Left renal pelvis (tissue), 4 donors: ENCODE measurements around the gene NUMBL. TPM values are rescaled to one million over a fixed set of nuclear protein-coding genes. Genes with fewer than 3 reads are reported as not detected.
"Not testable (repeated sequence)": the region's sequence is repeated elsewhere in the genome, so short reads cannot be mapped to it uniquely, and the experiment has no call there.

ENCODE experiments used
- DNase-seq, 4 donors: peaks; one replicate each; pipeline ENCODE4 v3.0.0-alpha.2; 2013; ENCODE audit warnings: low read depth in 4 of 4, low spot score in 3 of 4
- polyA plus RNA-seq, 4 donors: library from polyadenylated mRNA; unstranded; fragments of 120-200 nt; gene quantifications; one replicate each; pipeline ENCODE4 v1.2.1, GENCODE V29; 2013; ENCODE audit not compliant: insufficient read length in 4 of 4

The NUMBL gene
- polyA plus RNA-seq, 4 donors: 11.5 to 35.0 (median 15.8) TPM

DNA sequence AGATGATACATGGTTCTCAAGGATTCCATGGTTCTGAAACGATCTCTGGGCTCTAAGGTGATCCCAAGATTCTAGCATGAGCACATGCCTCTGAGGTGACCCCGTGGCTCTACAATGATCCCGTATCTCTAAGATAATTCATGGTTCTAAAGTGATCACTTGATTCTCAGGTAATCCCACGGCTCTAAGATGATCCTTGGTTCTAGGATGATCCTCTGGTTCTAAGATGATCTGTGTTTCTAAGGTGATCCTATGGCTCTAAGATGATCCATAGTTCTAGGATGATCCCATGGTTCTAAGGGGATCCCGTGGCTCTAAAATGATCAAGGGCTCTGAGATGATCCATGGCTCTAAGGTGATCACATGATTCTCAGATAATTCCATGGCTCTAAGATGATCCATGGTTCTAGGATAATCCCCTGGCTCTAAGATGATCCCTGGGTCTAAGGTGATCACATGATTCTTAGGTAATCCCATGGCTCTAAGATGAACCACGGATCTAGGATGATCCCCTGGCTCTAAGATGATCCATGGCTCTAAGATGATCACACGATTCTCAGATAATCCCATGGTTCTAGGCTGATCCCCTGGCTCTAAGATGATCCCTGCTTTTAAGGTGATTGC, 21.3 kb downstream of the NUMBL start:
- no peak for DNase-seq

DNA sequence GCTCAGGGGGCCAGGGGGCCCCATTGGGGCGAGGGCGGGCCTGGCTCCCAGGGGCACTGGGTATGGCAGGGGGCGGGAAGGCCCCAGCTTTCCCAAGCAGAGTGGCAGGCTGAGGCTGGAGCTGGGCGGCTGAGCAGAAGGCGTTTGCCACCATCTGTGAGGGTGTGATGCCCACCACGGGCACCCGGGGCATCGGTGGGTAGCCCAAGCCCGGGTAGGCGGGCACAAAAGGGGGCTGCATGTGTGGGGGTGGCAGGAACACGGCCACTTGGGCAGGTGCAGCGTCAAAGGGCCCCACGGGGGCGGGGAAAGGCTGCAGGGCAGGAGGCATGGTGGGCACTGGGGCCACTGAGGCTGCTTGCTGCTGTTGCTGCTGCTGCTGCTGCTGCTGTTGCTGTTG, 22.8 kb downstream of the NUMBL start:
- DNase-seq: no peak

DNA sequence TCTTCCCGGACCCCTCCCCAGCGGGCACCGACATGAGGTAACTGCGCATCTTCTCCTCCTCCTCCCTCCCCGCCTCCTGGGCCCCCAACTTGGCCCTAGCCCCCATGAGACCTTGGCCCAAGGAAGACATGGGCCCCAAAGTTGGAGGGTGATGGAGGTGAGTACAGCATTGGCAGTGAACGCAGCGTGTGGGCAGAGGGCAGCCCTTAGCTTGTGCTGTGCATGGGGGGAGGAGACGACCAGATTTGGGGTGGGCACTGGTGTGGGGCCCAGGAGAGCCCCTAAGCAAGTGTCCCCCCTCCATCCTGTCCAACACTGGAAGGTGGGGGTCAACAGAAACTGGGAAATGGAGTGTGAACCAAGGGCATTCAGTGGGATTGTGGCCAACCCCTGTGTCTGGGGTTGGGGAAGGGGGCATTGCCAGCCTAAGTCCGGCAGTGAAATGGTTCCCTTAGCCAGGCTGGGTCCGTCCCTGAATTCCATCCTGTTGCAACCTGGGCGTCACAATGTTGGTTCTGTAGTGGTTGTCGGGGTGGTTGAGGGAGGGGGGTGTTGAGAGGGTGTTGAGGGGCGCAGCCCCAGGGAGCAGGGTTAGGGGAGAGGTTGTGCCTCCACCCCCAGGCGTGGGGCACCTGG, 23.5 kb downstream of the NUMBL start:
- no peak for DNase-seq

DNA sequence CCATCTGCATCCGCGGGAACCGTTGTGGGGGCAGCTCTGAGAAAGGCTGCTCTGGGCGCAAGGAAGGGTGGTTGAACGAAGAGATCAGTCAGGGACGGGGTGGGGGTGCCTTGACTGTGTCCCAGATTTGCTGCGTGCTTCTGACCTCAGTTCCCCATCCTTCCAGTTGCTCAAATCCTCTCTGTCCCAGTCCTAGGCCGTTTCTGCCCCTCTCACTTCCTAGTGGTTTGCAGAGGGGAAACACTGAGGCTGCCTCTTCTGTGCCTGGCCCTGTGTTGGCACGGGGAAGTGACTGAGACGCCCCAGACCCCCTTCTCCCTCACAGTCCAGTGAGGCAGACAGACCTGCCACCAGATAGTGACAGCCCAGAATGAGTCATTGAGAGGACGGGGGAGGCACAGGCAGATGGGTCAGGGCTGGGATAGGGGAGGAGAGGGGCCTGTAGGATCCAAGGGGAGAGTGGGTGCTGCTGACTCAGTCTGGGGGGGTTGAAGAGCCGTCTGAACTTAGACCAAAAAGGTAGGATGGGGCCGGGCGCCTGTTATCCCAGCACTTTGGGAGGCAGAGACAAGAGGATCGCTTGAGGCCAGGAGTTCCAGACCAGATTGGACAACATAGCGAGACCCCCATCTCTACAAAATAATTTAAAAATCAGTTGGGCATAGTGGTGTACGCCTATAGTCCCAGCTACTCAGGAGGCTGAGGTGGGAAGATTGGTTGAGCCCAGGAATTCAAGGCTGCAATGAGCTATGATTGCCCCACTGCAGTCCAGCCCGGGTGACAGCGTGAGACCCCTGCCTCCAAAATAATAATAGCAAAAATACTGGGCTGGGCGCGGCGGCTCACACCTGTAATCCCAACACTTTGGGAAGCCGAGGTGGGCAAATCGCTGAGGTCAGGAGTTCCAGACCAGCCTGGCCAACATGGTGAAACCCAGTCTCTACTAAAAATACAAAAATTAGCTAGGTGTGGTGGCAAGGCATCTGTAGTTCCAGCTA, 26.5 kb downstream of the NUMBL start:
- no peak for DNase-seq

DNA sequence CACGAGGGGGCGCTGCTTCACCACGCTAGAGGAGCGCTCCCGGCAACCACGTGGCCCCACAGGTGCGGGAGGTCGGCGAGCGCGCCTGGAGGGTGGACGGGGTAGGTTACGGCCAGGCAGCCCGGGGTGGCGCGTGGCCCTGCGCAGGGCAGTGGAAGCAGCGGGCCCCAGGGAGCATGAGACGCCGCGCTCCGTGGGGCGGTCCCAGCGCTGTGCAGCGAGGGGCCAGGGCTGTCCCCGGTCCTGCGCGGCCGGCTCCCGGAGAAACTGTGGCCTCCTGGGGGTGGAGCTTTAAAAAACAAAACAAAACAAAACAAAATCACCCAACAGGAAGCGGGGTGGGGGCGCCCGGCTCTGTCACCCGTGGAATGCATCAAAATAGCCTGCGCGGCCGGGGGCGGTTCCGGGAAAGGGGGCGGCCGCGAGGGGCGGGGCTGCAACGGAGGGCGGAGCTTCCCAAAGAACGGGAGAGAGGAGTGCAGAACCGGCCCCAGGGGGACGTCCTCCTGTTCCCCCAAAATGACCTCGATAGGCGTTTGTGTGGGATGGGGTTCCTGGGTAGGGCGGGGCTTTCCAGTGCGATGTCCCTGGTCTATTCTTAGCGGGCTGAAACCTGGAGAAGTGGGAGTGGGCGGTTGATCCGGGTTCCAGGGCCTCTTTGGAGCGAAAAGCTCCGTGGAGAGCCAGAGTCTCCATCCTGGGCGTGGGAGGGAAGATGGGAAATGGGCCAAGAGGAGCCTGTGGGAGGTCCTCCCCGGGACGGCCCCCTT, 27.3 kb downstream of the NUMBL start:
- peak; percentile 69 to 77 (median 72) for DNase-seq

DNA sequence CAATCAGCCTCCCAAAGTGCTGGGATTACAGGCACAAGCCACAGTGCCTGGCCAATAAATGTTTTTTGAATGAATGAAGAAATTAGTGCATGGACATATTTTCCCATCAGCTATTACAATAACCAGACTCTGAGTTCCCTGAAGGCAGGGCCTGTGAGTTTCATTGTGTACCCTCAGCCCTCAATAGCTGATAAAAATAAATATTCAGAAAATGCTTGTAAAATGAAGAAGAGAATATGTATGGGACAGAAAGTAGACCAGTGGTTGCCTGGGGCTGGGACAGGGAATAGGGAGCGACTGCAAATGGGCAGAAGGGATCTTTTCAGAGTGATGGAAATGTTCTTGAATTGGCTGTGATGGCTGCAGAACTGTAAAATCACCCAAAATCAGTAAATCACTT, 28.8 kb downstream of the NUMBL start:
- no peak for DNase-seq

DNA sequence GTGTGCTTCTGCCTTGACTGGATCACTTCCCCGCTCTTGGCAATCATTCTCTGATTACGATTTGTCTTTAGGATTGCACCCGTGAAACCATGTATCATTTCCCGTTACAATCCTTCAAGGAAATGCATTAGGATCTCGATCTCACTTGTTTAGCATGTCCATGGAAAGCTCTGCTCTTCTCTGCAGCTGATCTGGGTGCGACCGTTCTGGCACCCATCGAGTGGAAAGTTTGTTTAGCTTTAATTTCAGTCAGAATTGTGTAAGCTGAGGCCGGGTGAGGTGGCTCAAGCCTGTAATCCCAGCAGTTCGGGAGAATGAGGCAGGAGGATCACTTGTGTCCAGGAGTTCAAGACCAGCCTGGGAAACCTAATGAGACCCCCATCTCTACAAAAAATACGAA, 30.9 kb downstream of the NUMBL start:
- DNase-seq: no peak

DNA sequence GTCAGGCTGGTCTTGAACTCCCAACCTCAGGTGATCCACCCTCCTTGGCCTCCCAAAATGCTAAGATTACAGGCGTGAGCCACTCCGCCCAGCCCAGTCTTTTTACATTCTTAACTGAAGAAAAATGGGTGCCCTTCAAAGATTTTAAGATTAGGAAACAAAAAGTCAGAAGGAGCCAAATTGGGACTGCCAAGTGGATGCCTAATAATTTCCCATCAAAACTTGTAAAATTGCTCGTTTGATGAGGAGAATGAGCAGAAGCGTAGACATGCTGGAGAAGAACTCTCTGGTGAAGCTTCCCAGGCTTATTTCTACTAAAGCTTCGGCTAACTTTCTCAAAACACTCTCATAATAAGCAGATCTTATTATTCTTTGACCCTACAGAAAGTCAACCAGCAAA, 31.3 kb downstream of the NUMBL start:
- DNase-seq: no peak

DNA sequence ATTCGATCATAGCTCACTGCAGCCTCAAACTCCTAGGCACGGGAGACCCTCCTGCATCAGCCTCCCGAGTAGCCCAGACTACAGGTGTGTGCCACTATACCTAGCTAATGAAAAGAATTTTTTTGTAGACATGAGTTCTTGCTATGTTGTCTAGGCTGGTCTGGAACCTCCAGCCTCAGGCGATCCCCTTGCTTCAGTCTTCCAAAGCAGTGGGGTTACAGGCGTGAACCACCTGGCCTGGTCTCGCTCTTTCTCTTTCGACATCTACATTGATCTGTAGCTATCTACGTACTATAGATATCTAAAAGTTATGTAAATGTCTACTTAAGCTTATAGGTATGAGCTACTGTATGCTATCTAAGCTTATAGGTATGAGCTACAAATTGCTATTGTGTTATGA, 32.4 kb downstream of the NUMBL start:
- no peak for DNase-seq

DNA sequence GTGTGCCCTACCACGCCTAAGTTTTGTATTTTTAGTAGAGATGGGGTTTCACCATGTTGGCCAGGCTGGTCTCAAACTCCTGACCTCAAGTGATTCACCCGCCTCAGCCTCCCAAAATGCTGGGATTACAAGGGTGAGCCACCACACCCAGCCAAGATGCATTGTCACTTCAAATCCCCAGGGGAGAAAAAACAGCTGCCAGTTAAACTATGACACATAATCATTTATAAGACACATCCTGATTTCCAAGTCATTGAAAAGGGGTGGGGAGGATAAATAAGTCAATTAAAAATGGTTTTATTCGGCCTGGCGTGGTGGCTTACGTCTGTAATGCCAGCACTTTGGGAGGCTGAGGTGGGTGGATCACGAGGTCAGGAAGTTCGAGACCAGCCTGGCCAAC, 34.8 kb downstream of the NUMBL start:
- not testable (repeated sequence) for DNase-seq

DNA sequence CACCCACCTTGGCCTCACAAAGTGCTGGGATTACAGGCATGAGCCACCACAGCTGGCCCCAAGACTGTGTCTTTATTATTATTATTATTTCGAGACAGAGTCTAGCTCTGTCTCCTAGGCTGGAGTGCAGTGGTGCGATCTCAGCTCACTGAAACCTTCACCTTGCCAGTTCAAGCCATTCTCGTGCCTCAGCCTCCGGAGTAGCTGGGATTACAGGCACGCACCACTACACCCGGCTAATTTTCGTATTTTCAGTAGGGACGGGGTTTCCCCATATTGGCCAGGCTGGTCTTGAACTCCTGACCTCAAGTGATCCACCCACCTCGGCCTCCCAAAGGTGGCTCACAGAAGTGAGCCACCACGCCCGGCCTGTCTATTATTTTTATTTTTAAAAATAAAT, 38.1 kb downstream of the NUMBL start:
- not testable (repeated sequence) for DNase-seq

DNA sequence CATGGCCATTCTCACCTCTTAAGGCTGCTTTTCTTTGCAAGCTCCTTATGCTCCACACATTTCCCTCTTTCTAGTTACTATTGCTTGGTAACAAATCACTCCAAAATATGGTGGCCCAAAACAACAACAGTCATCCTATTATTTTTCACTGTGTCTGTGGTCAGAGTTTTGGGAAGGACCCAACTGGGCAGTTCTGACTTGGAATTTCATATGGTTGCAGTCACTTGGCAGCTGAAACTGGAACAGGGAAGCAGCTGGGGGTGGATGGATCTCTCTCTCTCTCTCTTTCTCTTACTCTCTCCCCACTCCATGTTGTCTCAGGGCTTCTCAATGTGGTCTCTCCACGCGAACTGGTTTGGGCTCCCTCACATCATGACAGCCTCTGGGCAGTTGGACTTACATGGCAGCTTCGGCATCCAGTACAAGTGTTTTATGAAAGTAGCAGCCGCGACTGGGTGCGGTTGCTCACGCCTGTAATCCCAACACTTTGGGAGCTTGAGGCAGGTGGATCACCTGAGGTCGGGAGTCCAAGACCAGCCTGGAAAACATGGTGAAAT, 39.6 kb downstream of the NUMBL start:
- DNase-seq: no peak

DNA sequence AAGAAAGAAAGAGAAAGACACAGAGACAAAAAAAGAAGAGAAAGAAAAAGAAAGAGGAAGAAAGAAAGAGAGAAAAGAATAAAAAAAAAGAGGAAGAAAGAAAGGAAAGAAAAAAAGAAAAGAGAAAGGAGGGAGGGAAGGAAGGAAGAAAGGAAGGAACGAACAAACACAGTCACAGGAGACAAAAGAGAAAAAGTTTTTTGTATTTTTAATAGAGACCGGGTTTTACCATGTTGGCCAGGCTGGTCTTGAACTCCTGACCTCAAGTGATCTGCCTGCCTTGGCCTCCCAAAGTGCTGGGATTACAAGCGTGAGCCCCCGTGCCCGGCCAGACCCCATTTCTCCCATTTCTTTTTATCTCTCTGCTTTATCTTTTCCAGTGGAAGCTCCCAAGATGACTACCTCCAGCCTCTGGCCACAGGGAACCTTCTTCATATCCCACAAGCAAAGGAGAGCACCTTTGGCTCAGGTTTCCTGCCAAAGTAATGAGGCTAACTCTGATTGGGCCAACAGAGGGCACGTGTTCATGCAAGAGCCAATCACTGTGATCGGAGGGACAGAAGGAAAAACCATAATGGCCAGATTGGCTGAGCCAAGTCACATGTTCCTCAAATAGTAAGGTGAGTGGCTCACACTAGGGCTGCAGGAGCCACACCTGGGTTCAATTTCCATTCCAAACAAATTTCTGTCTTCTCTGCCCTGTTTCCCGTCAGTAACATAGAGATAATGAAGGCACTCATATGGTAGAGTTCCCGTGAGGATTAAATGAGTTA, 40.4 kb downstream of the NUMBL start:
- DNase-seq: not testable (repeated sequence)

DNA sequence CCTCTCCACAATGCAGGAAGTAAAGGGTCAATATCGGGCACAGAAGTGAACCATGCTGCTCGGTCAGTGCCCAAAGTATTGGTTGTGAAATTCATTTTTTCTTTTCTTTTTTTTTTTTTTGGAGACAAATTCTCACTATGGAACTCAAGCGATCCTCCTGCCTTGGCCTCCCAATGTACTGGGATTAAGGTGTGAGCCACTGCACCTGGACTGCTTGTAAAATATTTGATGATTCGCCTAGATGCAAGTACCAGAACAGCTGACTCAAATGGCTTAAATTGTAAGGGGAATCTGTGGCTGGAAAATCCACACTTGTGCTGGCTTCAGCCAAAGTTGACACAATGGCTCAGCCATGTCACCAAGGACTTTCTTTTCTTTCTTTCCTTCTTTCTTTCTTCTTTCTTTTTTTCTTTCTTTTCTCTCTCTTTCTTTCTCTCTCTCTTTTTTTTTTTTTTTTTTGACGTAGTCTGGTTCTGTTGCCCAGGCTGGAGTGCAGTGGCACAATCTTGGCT, 43.7 kb downstream of the NUMBL start:
- DNase-seq: no peak

DNA sequence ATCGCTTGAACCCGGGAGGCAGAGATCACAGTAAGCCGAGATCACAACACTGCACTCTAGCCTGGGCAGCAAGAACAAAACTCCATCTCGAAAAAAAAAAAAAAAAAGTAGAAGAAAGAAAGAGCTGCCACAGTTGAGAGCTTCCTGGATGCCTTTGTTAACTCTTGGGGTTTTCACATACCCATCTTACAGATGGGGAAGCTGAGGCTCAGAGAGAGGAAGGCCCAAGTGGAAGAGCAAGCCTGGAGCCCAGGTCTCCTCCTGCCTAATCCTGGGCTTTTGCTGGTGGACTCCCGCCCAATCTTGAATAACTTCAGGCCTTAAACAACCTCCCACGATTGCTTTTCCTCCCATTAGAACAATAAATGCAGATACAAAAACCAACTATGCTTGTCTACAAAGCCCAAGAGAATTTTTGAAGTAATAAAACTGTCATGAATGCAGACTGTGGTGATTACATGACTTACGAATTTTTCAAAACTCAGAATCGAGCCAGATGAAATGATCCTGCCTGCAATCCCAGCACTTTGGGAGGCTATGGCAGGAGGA, 47.6 kb downstream of the NUMBL start:
- DNase-seq: no peak

DNA sequence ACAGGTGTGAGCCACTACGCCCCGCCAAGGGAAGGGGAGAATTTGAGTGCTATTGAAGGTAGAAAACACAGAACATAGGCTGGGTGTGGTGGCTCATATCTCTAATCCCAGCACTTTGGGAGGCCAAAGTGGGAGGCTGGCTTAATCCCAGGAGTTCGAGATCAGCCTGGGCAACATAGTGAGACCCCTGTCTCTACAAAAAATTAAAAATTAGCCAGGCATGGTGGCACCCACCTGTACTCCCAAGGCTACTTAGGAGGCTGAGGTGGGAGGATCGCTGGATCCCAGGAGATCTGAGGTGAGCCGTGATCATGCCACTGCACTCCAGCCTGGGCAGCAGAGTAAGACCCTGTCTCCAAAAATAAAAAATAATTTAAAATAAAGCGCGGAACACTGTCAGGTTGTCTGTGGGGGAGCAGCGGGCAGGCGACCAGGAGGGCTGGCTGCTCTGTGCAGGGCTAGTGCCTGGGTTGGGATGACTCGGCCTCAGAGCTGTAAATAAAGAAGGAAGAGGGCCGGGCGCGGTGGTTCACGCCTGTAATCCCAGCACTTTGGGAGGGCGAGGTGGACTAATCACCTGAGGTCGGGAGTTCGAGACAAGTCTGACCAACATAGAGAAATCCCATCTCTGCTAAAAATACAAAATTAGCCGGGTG, 48.3 kb downstream of the NUMBL start:
- no peak for DNase-seq

DNA sequence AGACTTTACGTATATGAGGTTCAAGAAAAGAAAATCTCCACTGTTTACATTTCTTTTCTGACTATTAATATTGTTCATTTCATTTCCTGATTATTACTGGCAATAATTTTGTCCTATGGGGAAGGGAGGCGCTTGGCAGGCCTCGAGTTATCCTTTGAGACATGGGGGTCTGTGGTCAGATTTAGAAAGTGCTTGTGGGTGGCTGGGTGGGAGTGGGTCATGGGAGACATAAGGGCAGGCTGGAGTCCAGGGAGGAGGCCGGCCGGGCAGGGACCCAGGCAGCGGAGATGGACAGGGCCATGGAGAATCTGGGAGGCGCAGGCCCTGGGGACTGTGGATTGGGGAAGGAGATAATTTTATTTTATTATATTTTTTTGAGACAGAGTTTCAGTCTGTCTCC, 49.2 kb downstream of the NUMBL start:
- no peak for DNase-seq

DNA sequence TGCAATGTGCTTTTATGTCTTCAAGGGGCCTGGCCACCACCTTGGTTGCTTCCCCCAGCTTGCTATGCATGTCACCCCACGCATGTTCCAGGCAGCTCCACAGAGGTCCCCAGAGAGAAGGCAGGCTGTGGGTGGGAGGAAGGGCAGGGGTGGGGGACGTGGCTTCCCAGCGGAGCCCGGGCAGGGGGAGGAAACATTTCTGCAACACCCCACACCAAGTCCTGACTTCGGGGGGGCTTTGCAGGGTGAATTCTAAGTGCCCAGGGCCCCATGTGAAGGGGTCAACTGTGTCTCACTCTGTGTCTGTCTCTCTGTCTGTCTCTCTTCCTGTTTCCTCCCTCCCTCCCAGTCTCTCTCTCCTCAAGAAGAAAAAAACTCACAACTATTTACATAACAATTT, 49.7 kb downstream of the NUMBL start:
- no peak for DNase-seq

DNA sequence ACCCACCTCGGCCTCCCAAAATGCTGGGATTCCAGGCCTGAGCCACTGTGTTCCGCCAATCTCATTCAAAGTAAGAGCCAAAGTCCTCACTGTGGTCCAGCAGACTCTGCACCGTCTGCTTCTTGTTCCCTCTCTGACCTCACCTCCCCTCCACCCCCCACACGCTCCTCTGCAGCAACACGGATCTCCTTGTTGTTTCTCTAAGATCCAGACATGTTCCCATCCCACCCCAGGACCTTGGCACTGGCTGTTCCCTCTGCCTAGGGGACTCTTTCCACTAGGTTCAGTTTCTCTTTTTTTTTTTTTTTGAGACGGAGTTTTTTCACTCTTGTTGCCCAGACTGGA, 50.8 kb downstream of the NUMBL start:
- no peak for DNase-seq
